ENCODE data around the gene TMSB15C.

GRCh38 chrX:104041003-104041402 is 35.0 kb downstream of the TMSB15C start:
- no peak for TF ChIP-seq USF1 (IDR thresholded peaks at IDR 0.05; ENCODE audit: borderline replicate concordance, low read depth)
- TF ChIP-seq ZBTB33 (IDR thresholded peaks at IDR 0.05; ENCODE audit: borderline replicate concordance, low read depth): no peak
- TF ChIP-seq CTCF (IDR thresholded peaks at IDR 0.05): no peak
- no peak for TF ChIP-seq NFIC (IDR thresholded peaks at IDR 0.05; ENCODE audit: borderline replicate concordance)
- no peak for TF ChIP-seq POLR2AphosphoS5 (IDR thresholded peaks at IDR 0.05; ENCODE audit: low read depth, low read length)
- TF ChIP-seq TCF12 (IDR thresholded peaks at IDR 0.05): no peak

All from SK-N-SH (cell line).